Esophagus squamous epithelium (tissue), 5 donors: Measurements from ENCODE around the gene AGFG2. TPM values are rescaled to one million over a fixed set of nuclear protein-coding genes. Genes with fewer than 3 reads are reported as not detected.

ENCODE experiments used
- DNase-seq: peaks from one replicate; lab custom pipeline; 2025; lab: John Stamatoyannopoulos, UW
- H3K27ac ChIP-seq, 4 donors: fragments of 200-600 bp; sonication (generic); one replicate each; pipeline ENCODE4 v1.5.1; 2016 to 2019; ENCODE audit warnings: mild to moderate bottlenecking in 1 of 4
- H3K27me3 ChIP-seq, 4 donors: fragments of 200-600 bp; sonication (generic); 1 replicate in 3 of 4; 2 replicates in 1 of 4; pipeline versions ENCODE4 v1.5.1 to v1.6.0; 2017 to 2021; ENCODE audit warnings: antibody characterized with exemption in 1 of 4
- H3K36me3 ChIP-seq, 3 donors: fragments of 200-600 bp; sonication (generic); one replicate each; pipeline ENCODE4 v1.5.1; 2016 to 2019
- H3K4me1 ChIP-seq, 3 donors: fragments of 200-600 bp; sonication (generic); one replicate each; pipeline ENCODE4 v1.5.1; 2017 to 2019
- H3K4me3 ChIP-seq, 4 donors: fragments of 200-600 bp; sonication (generic); 1 replicate in 3 of 4; 2 replicates in 1 of 4; pipeline ENCODE4 v1.5.1; 2016 to 2019; ENCODE audit warnings: mild to moderate bottlenecking in 2 of 4, moderate library complexity in 1 of 4
- H3K9me3 ChIP-seq, 3 donors: fragments of 200-600 bp; sonication (generic); one replicate each; pipeline ENCODE4 v1.5.1; 2016 to 2019
- POLR2A ChIP-seq, 4 donors: fragments of 450-650 bp; IDR thresholded peaks; one replicate each; pipeline ENCODE4 v1.6.1; 2017; ENCODE audit warnings: antibody characterized with exemption in 4 of 4, mild to moderate bottlenecking in 4 of 4, moderate library complexity in 3 of 4
- WGBS, 2 donors: methylation state at CpG; one replicate each; pipeline ENCODE4 v1.1.5; 2018; 5-methylcytosine and 5-hydroxymethylcytosine counted together
- intact Hi-C: fragments of 100-400 bp; cut with DNase I; formaldehyde crosslinking; loops from one replicate; pipeline ENCODE4 v1.15.0; 2022
- total RNA-seq, 4 donors: library from RNA; depleted of rRNA; stranded (reverse); fragments of >200 nt; gene quantifications; one replicate each; pipeline ENCODE4 v1.1.0, GENCODE V29; 2016
- TF ChIP-seq, protein P1 (sequence below), 6 experiments: fragments of 450-650 bp in 4 of 6; fragments of 200-600 bp in 2 of 6; sonication (generic) in 2 of 6; IDR thresholded peaks; one replicate each; pipeline ENCODE4 v1.5.1; 2016 to 2019; ENCODE audit warnings: antibody characterized with exemption in 6 of 6, mild to moderate bottlenecking in 4 of 6, moderate library complexity in 4 of 6
- donor health status: DM: yes; HTN: yes; CAD: no.

The AGFG2 gene
- total RNA-seq, 4 donors from 2014 or later = 14.5 to 49.2 (median 26.6) TPM

- Histone ChIP-seq H3K9me3 (no peaks in the 10 kb centered on the region), H3K4me3 (peak overlapping the region; percentile 76 to 93 (median 84)), H3K4me1 (peaks cover 32 to 63% (median 39%) of the 10 kb centered on the region in 3 donors), H3K36me3 (peaks cover 10 to 31% (median 21%) of the 10 kb centered on the region in 3 donors), H3K27me3 (peaks cover 0 to 6% (median 0%) of the 10 kb centered on the region in 4 donors), H3K27ac (peak overlapping the region; percentile 94 to 99 (median 98))
- TF ChIP-seq, protein P1, sequence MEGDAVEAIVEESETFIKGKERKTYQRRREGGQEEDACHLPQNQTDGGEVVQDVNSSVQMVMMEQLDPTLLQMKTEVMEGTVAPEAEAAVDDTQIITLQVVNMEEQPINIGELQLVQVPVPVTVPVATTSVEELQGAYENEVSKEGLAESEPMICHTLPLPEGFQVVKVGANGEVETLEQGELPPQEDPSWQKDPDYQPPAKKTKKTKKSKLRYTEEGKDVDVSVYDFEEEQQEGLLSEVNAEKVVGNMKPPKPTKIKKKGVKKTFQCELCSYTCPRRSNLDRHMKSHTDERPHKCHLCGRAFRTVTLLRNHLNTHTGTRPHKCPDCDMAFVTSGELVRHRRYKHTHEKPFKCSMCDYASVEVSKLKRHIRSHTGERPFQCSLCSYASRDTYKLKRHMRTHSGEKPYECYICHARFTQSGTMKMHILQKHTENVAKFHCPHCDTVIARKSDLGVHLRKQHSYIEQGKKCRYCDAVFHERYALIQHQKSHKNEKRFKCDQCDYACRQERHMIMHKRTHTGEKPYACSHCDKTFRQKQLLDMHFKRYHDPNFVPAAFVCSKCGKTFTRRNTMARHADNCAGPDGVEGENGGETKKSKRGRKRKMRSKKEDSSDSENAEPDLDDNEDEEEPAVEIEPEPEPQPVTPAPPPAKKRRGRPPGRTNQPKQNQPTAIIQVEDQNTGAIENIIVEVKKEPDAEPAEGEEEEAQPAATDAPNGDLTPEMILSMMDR (IDR thresholded peaks at IDR 0.05) = no peak
- TF ChIP-seq POLR2A (IDR thresholded peaks at IDR 0.05) = peak in 1 of 4 donors; percentile 6
- intact Hi-C loops = no loop called here
- WGBS, 2 donors = 5 to 6% methylated on average over 13 to 16 of the region's 20 CpGs
- DNase-seq = no peak
Observed at GRCh38 chr7:100584683-100585510, 45.9 kb downstream of the AGFG2 start.

GRCh38 chr7:100585511-100586265 is 46.7 kb downstream of the AGFG2 start, which contains the start of gene LRCH4:
LRCH4 (minus strand) TSS chr7:100586129; CDS start chr7:100586100, 29 bp downstream.
- no peak for DNase-seq
- Histone ChIP-seq H3K9me3 (no peaks in the 10 kb centered on the region), H3K27me3 (peaks cover 0 to 14% (median 0%) of the 10 kb centered on the region in 4 donors), H3K27ac (peak within 1 kb of the TSS; percentile 94 to 99 (median 98)), H3K4me3 (peak within 1 kb of the TSS; percentile 76 to 93 (median 84)), H3K4me1 (peaks cover 32 to 71% (median 45%) of the 10 kb centered on the region in 3 donors), H3K36me3 (peaks cover 7 to 24% (median 16%) of the 10 kb centered on the region in 3 donors)
- intact Hi-C loops = no loop called here
- 1% methylated on average over 10 to 13 of the region's 61 CpGs for WGBS, 2 donors
- TF ChIP-seq POLR2A (IDR thresholded peaks at IDR 0.05) = peak in 3 of 4 donors; percentile 92 to 99 (median 98)
- TF ChIP-seq, protein P1 (IDR thresholded peaks at IDR 0.05) = peak in 1 of 6 experiments; percentile 26

DNA sequence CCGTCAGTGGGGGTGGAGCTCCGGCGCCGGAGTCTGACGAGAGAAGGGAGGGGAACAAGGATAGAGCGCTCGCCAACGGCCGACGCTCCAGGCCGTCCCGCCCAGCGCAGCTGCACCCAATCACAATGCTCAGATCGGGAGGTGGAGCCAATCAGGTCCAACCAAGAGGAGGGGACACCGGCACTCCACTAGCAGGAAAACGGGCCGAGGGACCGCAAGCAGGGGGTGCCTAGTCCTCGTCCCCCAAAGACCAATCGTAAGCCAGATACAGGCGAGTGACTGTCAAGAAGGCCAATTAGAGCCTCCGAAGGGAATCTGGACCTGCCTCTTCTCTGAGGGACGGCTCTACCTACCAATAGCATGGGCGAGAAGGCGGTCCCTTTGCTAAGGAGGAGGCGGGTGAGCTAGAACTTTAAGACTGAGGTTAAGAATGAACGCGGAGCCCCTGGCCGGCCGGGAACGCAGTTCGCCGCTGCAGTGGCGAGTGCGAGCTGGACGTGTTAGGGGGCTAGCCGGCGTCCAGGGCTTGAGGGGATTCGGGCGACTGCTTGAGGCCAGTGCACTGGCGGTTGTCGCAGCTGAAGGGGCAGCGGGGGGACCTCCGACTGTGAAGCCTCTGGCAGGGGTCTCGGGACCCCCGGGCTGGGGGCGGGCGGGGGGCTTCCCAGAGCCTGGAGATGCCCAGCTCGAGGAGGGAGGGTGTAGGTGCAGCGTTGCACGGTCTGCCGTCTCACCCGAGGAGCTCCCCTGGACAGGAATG is 47.4 kb downstream of the AGFG2 start, which contains the start of gene FBXO24:
Gene FBXO24 (plus strand): TSS at position 63 of the 760 bp plus-strand sequence. CDS start 298 bp downstream, at position 361.
- no peaks in the 10 kb centered on the region for H3K9me3 ChIP-seq
- DNase-seq = peak; percentile 98
- H3K27me3 ChIP-seq = peaks cover 0 to 16% (median 0%) of the 10 kb centered on the region in 4 donors
- H3K4me3 ChIP-seq = peak within 1 kb of the TSS; percentile 76 to 93 (median 84)
- H3K27ac ChIP-seq = peak within 1 kb of the TSS; percentile 94 to 99 (median 98)
- TF ChIP-seq POLR2A (IDR thresholded peaks at IDR 0.05) = peak in 1 of 4 donors; percentile 50
- TF ChIP-seq, protein P1 (IDR thresholded peaks at IDR 0.05) = peak in 1 of 6 experiments; percentile 24
- intact Hi-C loops = no loop called here
- 0% methylated on average over 13 to 17 of the region's 53 CpGs for WGBS, 2 donors
- peaks cover 32 to 64% (median 45%) of the 10 kb centered on the region in 3 donors for H3K4me1 ChIP-seq
- peaks cover 7 to 17% (median 9%) of the 10 kb centered on the region in 3 donors for H3K36me3 ChIP-seq

GRCh38 chr7:100588438-100588837 is 49.4 kb downstream of the AGFG2 start:
- 50 to 60% methylated on average over 1 of the region's 1 CpG for WGBS, 2 donors
- Histone ChIP-seq H3K36me3 (no peaks in the 10 kb centered on the region), H3K27me3 (peaks cover 0 to 20% (median 0%) of the 10 kb centered on the region in 4 donors), H3K4me3 (no peak overlapping the region), H3K4me1 (peaks cover 18 to 44% (median 28%) of the 10 kb centered on the region in 3 donors), H3K9me3 (no peaks in the 10 kb centered on the region), H3K27ac (no peak overlapping the region)
- DNase-seq = no peak
- TF ChIP-seq POLR2A (IDR thresholded peaks at IDR 0.05) = no peak
- TF ChIP-seq, protein P1 (IDR thresholded peaks at IDR 0.05) = peak in 4 of 6 experiments; percentile 14 to 36 (median 22)
- intact Hi-C loops = no loop called here
